Measurements from ENCODE around the gene SPECC1L. TPM values are rescaled to one million over a fixed set of nuclear protein-coding genes. Genes with fewer than 3 reads are reported as not detected.
"Not testable (repeated sequence)": the region's sequence is repeated elsewhere in the genome, so short reads cannot be mapped to it uniquely, and the experiment has no call there.

The SPECC1L gene
- total RNA-seq, 1 donor, result 46.7 TPM

- H3K27ac ChIP-seq (ENCODE audit: low read depth, low read length); H4K20me1 ChIP-seq (ENCODE audit: insufficient read depth, low read length); H3K9me3 ChIP-seq (ENCODE audit: low read depth, low read length); H3K4me1 ChIP-seq (ENCODE audit: insufficient read depth, low read length); DNase-seq (ENCODE audit: insufficient read length, low spot score, missing footprints); H2AFZ ChIP-seq (ENCODE audit: low read length); H3K4me3 ChIP-seq (ENCODE audit: insufficient read depth, low read length); H3K27me3 ChIP-seq (ENCODE audit: insufficient read depth, low read length); H3K4me2 ChIP-seq (ENCODE audit: insufficient read depth, low read length): not testable (repeated sequence)
- H3K36me3 ChIP-seq (ENCODE audit: insufficient read depth, low read length), result peaks cover 17% of the 10 kb centered on the region
- peaks cover 71% of the 10 kb centered on the region for H3K79me2 ChIP-seq (ENCODE audit: insufficient read depth, low read length)
Observed at GRCh38 chr22:24298497-24299155, 28.0 kb downstream of the SPECC1L start.

GRCh38 chr22:24300522-24300921 lies 29.9 kb downstream of the SPECC1L start:
- not testable (repeated sequence) for H3K9me3 ChIP-seq (ENCODE audit: low read depth, low read length); DNase-seq (ENCODE audit: insufficient read length, low spot score, missing footprints); H3K27ac ChIP-seq (ENCODE audit: low read depth, low read length); H3K27me3 ChIP-seq (ENCODE audit: insufficient read depth, low read length); H3K4me3 ChIP-seq (ENCODE audit: insufficient read depth, low read length); H3K4me2 ChIP-seq (ENCODE audit: insufficient read depth, low read length); H4K20me1 ChIP-seq (ENCODE audit: insufficient read depth, low read length); H3K4me1 ChIP-seq (ENCODE audit: insufficient read depth, low read length); H2AFZ ChIP-seq (ENCODE audit: low read length)
- H3K36me3 ChIP-seq (ENCODE audit: insufficient read depth, low read length), result peaks cover 30% of the 10 kb centered on the region
- H3K79me2 ChIP-seq (ENCODE audit: insufficient read depth, low read length), result peaks cover 78% of the 10 kb centered on the region

DNA sequence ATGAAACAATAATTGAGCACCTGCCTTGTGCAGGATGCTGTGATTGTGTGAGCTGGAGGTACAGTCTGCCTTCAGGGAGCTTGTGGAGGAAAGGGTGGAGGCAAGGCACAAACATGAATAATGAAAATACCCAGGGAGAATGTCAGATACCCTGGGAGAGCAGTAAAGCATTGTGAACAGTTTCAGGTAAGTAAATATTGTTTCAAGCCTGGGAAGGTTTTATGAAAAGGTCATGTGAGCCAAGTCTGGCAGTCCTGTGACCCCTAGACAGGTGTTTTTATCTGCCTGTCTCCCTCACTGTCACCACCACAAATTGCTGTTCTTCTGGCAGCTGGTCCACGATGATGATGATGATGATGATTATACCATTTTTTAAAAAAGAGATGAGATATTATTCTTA lies 32.0 kb downstream of the SPECC1L start:
- DNase-seq (ENCODE audit: insufficient read length, low spot score, missing footprints), result no peak
- Histone ChIP-seq H3K27ac (ENCODE audit: low read depth, low read length) (no peak overlapping the region), H3K9me3 (ENCODE audit: low read depth, low read length) (no peaks in the 10 kb centered on the region), H3K36me3 (ENCODE audit: insufficient read depth, low read length) (peaks cover 32% of the 10 kb centered on the region), H4K20me1 (ENCODE audit: insufficient read depth, low read length) (peaks cover 6% of the 10 kb centered on the region), H3K27me3 (ENCODE audit: insufficient read depth, low read length) (no peaks in the 10 kb centered on the region), H3K79me2 (ENCODE audit: insufficient read depth, low read length) (peaks cover 81% of the 10 kb centered on the region), H2AFZ (ENCODE audit: low read length) (no peak overlapping the region), H3K4me1 (ENCODE audit: insufficient read depth, low read length) (peaks cover 10% of the 10 kb centered on the region), H3K4me2 (ENCODE audit: insufficient read depth, low read length) (no peak overlapping the region), H3K4me3 (ENCODE audit: insufficient read depth, low read length) (no peak overlapping the region)
- TF ChIP-seq, protein P1, sequence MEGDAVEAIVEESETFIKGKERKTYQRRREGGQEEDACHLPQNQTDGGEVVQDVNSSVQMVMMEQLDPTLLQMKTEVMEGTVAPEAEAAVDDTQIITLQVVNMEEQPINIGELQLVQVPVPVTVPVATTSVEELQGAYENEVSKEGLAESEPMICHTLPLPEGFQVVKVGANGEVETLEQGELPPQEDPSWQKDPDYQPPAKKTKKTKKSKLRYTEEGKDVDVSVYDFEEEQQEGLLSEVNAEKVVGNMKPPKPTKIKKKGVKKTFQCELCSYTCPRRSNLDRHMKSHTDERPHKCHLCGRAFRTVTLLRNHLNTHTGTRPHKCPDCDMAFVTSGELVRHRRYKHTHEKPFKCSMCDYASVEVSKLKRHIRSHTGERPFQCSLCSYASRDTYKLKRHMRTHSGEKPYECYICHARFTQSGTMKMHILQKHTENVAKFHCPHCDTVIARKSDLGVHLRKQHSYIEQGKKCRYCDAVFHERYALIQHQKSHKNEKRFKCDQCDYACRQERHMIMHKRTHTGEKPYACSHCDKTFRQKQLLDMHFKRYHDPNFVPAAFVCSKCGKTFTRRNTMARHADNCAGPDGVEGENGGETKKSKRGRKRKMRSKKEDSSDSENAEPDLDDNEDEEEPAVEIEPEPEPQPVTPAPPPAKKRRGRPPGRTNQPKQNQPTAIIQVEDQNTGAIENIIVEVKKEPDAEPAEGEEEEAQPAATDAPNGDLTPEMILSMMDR (IDR thresholded peaks at IDR 0.05; ENCODE audit: extremely low read depth, low read depth, low read length), result no peak

DNA sequence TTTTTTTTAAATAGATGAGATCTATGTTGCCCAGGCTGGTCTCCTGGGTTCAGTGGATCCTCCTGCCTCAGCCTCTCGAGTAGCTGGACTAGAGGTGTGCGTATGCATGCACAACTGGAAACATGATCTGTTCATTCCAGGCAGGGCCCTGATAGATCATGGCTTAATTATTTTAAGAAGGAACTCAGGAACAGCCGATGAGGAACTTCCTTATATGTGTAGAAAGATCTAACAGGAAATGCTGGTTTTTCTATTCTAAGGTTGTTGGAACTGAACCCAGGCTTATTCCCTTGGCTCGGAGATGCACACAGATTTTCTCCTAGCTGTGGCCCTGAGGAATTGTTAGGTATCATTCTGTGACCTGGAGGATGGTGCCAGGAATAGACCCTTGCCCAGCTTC lies 32.4 kb downstream of the SPECC1L start:
- TF ChIP-seq, protein P1 (IDR thresholded peaks at IDR 0.05; ENCODE audit: extremely low read depth, low read depth, low read length), result no peak
- Histone ChIP-seq H3K4me3 (ENCODE audit: insufficient read depth, low read length) (no peak overlapping the region), H3K4me2 (ENCODE audit: insufficient read depth, low read length) (no peak overlapping the region), H4K20me1 (ENCODE audit: insufficient read depth, low read length) (peaks cover 7% of the 10 kb centered on the region), H3K27ac (ENCODE audit: low read depth, low read length) (no peak overlapping the region), H3K4me1 (ENCODE audit: insufficient read depth, low read length) (peaks cover 10% of the 10 kb centered on the region), H2AFZ (ENCODE audit: low read length) (no peak overlapping the region), H3K79me2 (ENCODE audit: insufficient read depth, low read length) (peaks cover 83% of the 10 kb centered on the region), H3K27me3 (ENCODE audit: insufficient read depth, low read length) (no peaks in the 10 kb centered on the region), H3K36me3 (ENCODE audit: insufficient read depth, low read length) (peaks cover 32% of the 10 kb centered on the region), H3K9me3 (ENCODE audit: low read depth, low read length) (no peaks in the 10 kb centered on the region)
- DNase-seq (ENCODE audit: insufficient read length, low spot score, missing footprints), result no peak

GRCh38 chr22:24304062-24304675 lies 33.5 kb downstream of the SPECC1L start:
- peaks cover 12% of the 10 kb centered on the region for H4K20me1 ChIP-seq (ENCODE audit: insufficient read depth, low read length)
- no peak overlapping the region for H3K4me2 ChIP-seq (ENCODE audit: insufficient read depth, low read length)
- no peak overlapping the region for H2AFZ ChIP-seq (ENCODE audit: low read length)
- TF ChIP-seq, protein P1 (IDR thresholded peaks at IDR 0.05; ENCODE audit: extremely low read depth, low read depth, low read length), result no peak
- no peak overlapping the region for H3K27ac ChIP-seq (ENCODE audit: low read depth, low read length)
- no peak for DNase-seq (ENCODE audit: insufficient read length, low spot score, missing footprints)
- H3K4me1 ChIP-seq (ENCODE audit: insufficient read depth, low read length), result peaks cover 10% of the 10 kb centered on the region
- no peaks in the 10 kb centered on the region for H3K9me3 ChIP-seq (ENCODE audit: low read depth, low read length)
- peaks cover 84% of the 10 kb centered on the region for H3K79me2 ChIP-seq (ENCODE audit: insufficient read depth, low read length)
- no peaks in the 10 kb centered on the region for H3K27me3 ChIP-seq (ENCODE audit: insufficient read depth, low read length)
- no peak overlapping the region for H3K4me3 ChIP-seq (ENCODE audit: insufficient read depth, low read length)
- H3K36me3 ChIP-seq (ENCODE audit: insufficient read depth, low read length), result peaks cover 32% of the 10 kb centered on the region

Data from osteoblast (primary cell).